Measurements from ENCODE around the gene RB1. TPM values are rescaled to one million over a fixed set of nuclear protein-coding genes. Genes with fewer than 3 reads are reported as not detected.

Gene RB1
- total RNA-seq, 1 experiment from 2014 or later, result 57.1 TPM

GRCh38 chr13:48483575-48483974, 180.0 kb downstream of the RB1 start:
- BruUV-seq (replicated peaks), result no TSS peak
- H3K27me3 ChIP-seq (replicated peaks; ENCODE audit: insufficient read depth, low read depth, low read length, poor library complexity), result no peaks in the 10 kb centered on the region
- no peaks in the 10 kb centered on the region for H3K4me1 ChIP-seq (ENCODE audit: insufficient read depth, low read length, poor library complexity, severe bottlenecking)
- no peak for TF ChIP-seq EZH2 (IDR thresholded peaks at IDR 0.05; ENCODE audit: borderline replicate concordance, low read depth, low read length, poor library complexity, severe bottlenecking)
- no peak for TF ChIP-seq CTCF (conservative IDR thresholded peaks at IDR 0.05; ENCODE audit: low read depth, low read length)
- ChIA-PET CTCF (no interaction called here), POLR2A (ENCODE audit: low non-redundant PET) (no interaction called here)
- no peak overlapping the region for H3K4me3 ChIP-seq (ENCODE audit: low read depth, low read length, poor library complexity, severe bottlenecking)
- no peak overlapping the region for H3K27ac ChIP-seq (ENCODE audit: low read depth, low read length, poor library complexity, severe bottlenecking)
- H3K36me3 ChIP-seq (ENCODE audit: insufficient read depth, low read length, poor library complexity, severe bottlenecking), result no peaks in the 10 kb centered on the region
- intact Hi-C loops (cut with micrococcal nuclease; ENCODE audit: unreplicated experiment), result no loop called here
- no peaks in the 10 kb centered on the region for H3K9me3 ChIP-seq (ENCODE audit: low read depth, low read length, poor library complexity, severe bottlenecking)
- DNase-seq (ENCODE audit: low spot score), result no peak

GRCh38 chr13:48485432-48485831, 181.9 kb downstream of the RB1 start:
- Histone ChIP-seq H3K36me3 (ENCODE audit: insufficient read depth, low read length, poor library complexity, severe bottlenecking) (no peaks in the 10 kb centered on the region), H3K4me1 (ENCODE audit: insufficient read depth, low read length, poor library complexity, severe bottlenecking) (no peaks in the 10 kb centered on the region), H3K27me3 (replicated peaks; ENCODE audit: insufficient read depth, low read depth, low read length, poor library complexity) (no peaks in the 10 kb centered on the region), H3K4me3 (ENCODE audit: low read depth, low read length, poor library complexity, severe bottlenecking) (no peak overlapping the region), H3K9me3 (ENCODE audit: low read depth, low read length, poor library complexity, severe bottlenecking) (no peaks in the 10 kb centered on the region), H3K27ac (ENCODE audit: low read depth, low read length, poor library complexity, severe bottlenecking) (no peak overlapping the region)
- POLR2A ChIA-PET (ENCODE audit: low non-redundant PET), result no interaction called here
- intact Hi-C loops (cut with micrococcal nuclease; ENCODE audit: unreplicated experiment), result no loop called here
- no TSS peak for BruUV-seq (replicated peaks)
- no peak for DNase-seq (ENCODE audit: low spot score)
- CTCF ChIA-PET, result no interaction called here
- TF ChIP-seq EZH2 (IDR thresholded peaks at IDR 0.05; ENCODE audit: borderline replicate concordance, low read depth, low read length, poor library complexity, severe bottlenecking), result no peak
- no peak for TF ChIP-seq CTCF (conservative IDR thresholded peaks at IDR 0.05; ENCODE audit: low read depth, low read length)

GRCh38 chr13:48486362-48486761, 182.8 kb downstream of the RB1 start:
- Histone ChIP-seq H3K36me3 (ENCODE audit: insufficient read depth, low read length, poor library complexity, severe bottlenecking) (no peaks in the 10 kb centered on the region), H3K4me3 (ENCODE audit: low read depth, low read length, poor library complexity, severe bottlenecking) (no peak overlapping the region), H3K27ac (ENCODE audit: low read depth, low read length, poor library complexity, severe bottlenecking) (no peak overlapping the region), H3K9me3 (ENCODE audit: low read depth, low read length, poor library complexity, severe bottlenecking) (no peaks in the 10 kb centered on the region), H3K27me3 (replicated peaks; ENCODE audit: insufficient read depth, low read depth, low read length, poor library complexity) (no peaks in the 10 kb centered on the region), H3K4me1 (ENCODE audit: insufficient read depth, low read length, poor library complexity, severe bottlenecking) (no peaks in the 10 kb centered on the region)
- POLR2A ChIA-PET (ENCODE audit: low non-redundant PET), result no interaction called here
- intact Hi-C loops (cut with micrococcal nuclease; ENCODE audit: unreplicated experiment), result no loop called here
- TF ChIP-seq EZH2 (IDR thresholded peaks at IDR 0.05; ENCODE audit: borderline replicate concordance, low read depth, low read length, poor library complexity, severe bottlenecking), result no peak
- no peak for TF ChIP-seq CTCF (conservative IDR thresholded peaks at IDR 0.05; ENCODE audit: low read depth, low read length)
- no TSS peak for BruUV-seq (replicated peaks)
- DNase-seq (ENCODE audit: low spot score), result no peak
- CTCF ChIA-PET, result no interaction called here

All from A673 (cell line).